Activated CD4-positive, alpha-beta T cell treated with anti-CD3 and anti-CD28 coated beads for 24 hours (primary cell): ENCODE data around the gene FIBCD1.
"Not testable (repeated sequence)": the region's sequence is repeated elsewhere in the genome, so short reads cannot be mapped to it uniquely, and the experiment has no call there.

ENCODE experiments used
- DNase-seq, 2 donors: peaks; one replicate each; pipeline ENCODE4 v3.0.0-alpha.2; 2020; ENCODE audit warnings: low read depth in 2 of 2

The FIBCD1 gene

GRCh38 chr9:130921989-130922892 is 16.8 kb downstream of the FIBCD1 start:
- no peak for DNase-seq

- DNase-seq, result no peak
Observed at GRCh38 chr9:130921300-130921988, 17.6 kb downstream of the FIBCD1 start.

- DNase-seq, result no peak
Observed at GRCh38 chr9:130920762-130921299, 18.2 kb downstream of the FIBCD1 start.

- DNase-seq, result no peak
Observed at GRCh38 chr9:130920233-130920632, 18.8 kb downstream of the FIBCD1 start.

- no peak for DNase-seq
Observed at GRCh38 chr9:130919559-130920145, 19.4 kb downstream of the FIBCD1 start.

GRCh38 chr9:130918826-130919558 is 20.1 kb downstream of the FIBCD1 start:
- no peak for DNase-seq

- DNase-seq, result no peak
Observed at GRCh38 chr9:130918101-130918825, 20.8 kb downstream of the FIBCD1 start.

GRCh38 chr9:130917168-130917960 is 21.7 kb downstream of the FIBCD1 start:
- DNase-seq, result no peak

GRCh38 chr9:130915096-130915447 is 24.0 kb downstream of the FIBCD1 start:
- DNase-seq, result no peak

GRCh38 chr9:130914417-130915095 is 24.5 kb downstream of the FIBCD1 start:
- DNase-seq, result no peak

GRCh38 chr9:130913599-130914416 is 25.2 kb downstream of the FIBCD1 start:
- DNase-seq, result no peak

GRCh38 chr9:130912932-130913598 is 26.0 kb downstream of the FIBCD1 start:
- no peak for DNase-seq

GRCh38 chr9:130911254-130912049 is 27.6 kb downstream of the FIBCD1 start:
- DNase-seq, result no peak

- DNase-seq, result not testable (repeated sequence)
Observed at GRCh38 chr9:130910670-130911069, 28.4 kb downstream of the FIBCD1 start.

- DNase-seq, result not testable (repeated sequence)
Observed at GRCh38 chr9:130910041-130910440, 29.0 kb downstream of the FIBCD1 start.

- no peak for DNase-seq
Observed at GRCh38 chr9:130908878-130909355, 30.1 kb downstream of the FIBCD1 start.
